Measurements from ENCODE around the gene TEKTIP1.

TEKTIP1 gene

DNA sequence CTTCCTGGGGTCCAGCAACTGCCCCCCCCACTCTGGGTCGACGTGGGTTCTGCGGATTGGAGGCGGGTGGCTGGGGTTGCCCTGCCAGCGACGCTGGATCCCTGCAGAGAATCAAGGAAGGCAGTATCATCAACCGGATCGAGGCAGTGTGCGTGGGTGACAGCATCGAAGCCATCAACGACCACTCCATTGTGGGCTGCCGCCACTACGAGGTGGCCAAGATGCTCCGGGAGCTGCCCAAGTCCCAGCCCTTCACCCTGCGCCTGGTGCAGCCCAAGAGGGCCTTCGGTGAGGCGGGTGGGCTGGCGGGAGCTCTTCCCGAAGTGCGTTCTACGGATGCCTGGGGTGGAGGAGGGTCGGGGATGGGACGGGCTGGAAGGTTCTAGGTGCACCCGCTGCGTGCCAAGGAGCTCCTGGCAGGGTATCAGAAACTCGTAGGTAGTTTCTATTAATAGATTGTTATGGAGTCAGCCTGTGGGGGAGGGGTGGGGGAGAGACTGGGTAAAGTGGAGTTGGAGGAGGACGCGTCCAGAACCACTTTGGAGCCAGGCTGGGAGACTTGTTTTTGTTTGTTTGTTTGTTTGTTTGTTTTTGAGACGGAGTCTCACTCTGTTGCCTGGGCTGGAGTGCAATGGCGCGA, 47.9 kb downstream of the TEKTIP1 start:
- DNase-seq, result no peak

- no peak for DNase-seq
These were observed 50.5 kb downstream of the TEKTIP1 start for GRCh38 chr19:3589439-3589838.

- DNase-seq, result no peak
These were observed 51.0 kb downstream of the TEKTIP1 start for GRCh38 chr19:3589949-3590348.

- no peak for DNase-seq
These were observed 52.2 kb downstream of the TEKTIP1 start for GRCh38 chr19:3590991-3591659.

DNA sequence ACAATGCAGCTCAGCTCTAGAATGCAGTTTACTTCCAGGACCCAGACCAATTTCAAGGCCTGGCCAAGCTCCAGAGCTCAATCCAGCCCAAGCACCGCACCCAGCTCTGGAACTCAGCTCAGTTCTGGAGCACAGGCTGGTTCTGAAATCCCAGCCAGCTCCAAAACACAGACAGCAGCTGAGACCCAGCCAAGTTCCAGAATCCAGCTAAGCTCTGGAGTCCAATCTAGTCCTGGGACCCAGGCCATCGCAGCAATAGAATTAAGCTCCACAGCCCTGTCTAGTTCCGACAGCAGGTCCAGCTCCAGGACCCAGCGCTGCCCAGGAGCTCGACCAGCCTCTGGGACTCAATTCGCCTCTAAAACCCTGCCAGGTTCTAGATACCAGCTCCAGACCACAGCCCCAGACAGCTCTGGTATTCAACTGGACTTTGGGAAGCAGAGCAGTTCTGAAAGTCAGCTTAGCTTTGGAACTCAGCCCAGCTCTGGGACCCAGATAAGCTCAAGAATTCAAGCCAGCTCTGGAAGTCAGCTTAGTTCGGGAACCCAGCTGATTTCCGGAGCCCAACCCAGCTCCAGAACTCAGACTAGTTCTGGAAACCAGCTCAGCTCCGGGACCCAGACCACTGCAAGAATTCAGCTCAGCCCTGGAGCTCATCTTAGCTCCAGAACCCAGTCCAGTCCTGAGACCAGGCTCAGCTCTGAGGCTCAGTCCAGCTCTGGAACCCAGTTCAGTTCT, 53.1 kb downstream of the TEKTIP1 start:
- no peak for DNase-seq

DNA sequence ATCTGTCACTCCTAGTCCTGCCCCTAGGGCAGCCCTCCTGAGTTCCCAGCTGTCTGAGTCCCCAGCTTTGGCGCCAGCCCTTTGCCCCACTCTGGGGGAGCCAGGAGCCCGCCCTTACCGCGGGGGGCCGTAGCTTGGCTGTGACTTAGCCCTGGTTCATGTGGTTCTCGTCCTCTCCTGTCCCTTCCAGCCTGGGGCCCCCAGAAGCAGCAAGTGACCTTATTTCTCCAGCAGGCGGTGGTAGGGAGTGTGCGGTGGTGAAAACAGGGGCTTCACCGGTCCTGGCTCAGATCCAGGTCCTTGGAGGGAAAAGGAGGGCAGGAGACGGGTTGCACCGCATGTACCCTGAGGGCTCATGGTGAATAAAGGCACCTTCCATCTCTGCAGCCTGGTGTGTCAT, 54.2 kb downstream of the TEKTIP1 start:
- DNase-seq, result no peak
